DOHH2 (cell line): Measurements from ENCODE around the gene SLK.

Experiments
- H3F3A ChIP-seq: fragments of 200-600 bp; sonication (generic), shearing (Covaris generic); 2 replicates; pipeline ENCODE4 v1.6.0; 2016; ENCODE audit warnings: antibody characterized with exemption, mild to moderate bottlenecking; ENCODE audit not compliant: control insufficient read depth, insufficient read depth
- H3K27ac ChIP-seq: fragments of 200-600 bp; sonication (generic); 2 replicates; pipeline ENCODE4 v1.5.1; 2014; ENCODE audit warnings: low read depth, mild to moderate bottlenecking, low read length, moderate library complexity
- H3K27me3 ChIP-seq: fragments of 200-600 bp; sonication (generic); 2 replicates; pipeline ENCODE4 v1.6.1; 2014; ENCODE audit warnings: mild to moderate bottlenecking, low read length, mixed read lengths; ENCODE audit not compliant: control insufficient read depth
- H3K36me3 ChIP-seq: fragments of 200-600 bp; sonication (generic); 2 replicates; pipeline ENCODE4 v1.6.1; 2014; ENCODE audit warnings: mild to moderate bottlenecking, low read length, moderate library complexity, mixed read lengths; ENCODE audit not compliant: control insufficient read depth
- H3K4me1 ChIP-seq: fragments of 200-600 bp; sonication (generic); 2 replicates; pipeline ENCODE4 v1.6.1; 2014; ENCODE audit warnings: mild to moderate bottlenecking, low read length, mixed read lengths; ENCODE audit not compliant: control insufficient read depth
- H3K4me2 ChIP-seq: fragments of 200-600 bp; sonication (generic); 2 replicates; pipeline ENCODE4 v1.6.0; 2014; ENCODE audit warnings: mild to moderate bottlenecking, low read length, moderate library complexity
- H3K4me3 ChIP-seq: fragments of 200-600 bp; sonication (generic); 2 replicates; pipeline ENCODE4 v1.5.1; 2014; ENCODE audit warnings: mild to moderate bottlenecking, low read length, mixed read lengths
- H3K79me2 ChIP-seq: fragments of 200-600 bp; sonication (generic); 2 replicates; pipeline ENCODE4 v1.6.1; 2014; ENCODE audit warnings: mild to moderate bottlenecking, low read length, mixed read lengths; ENCODE audit not compliant: control insufficient read depth
- H3K9me2 ChIP-seq: fragments of 200-600 bp; sonication (generic); replicated peaks from 2 replicates; pipeline ENCODE4 v1.6.1; 2014; ENCODE audit warnings: mild to moderate bottlenecking, low read length, mixed read lengths; ENCODE audit not compliant: control insufficient read depth
- H3K9me3 ChIP-seq: fragments of 200-600 bp; sonication (generic); 2 replicates; pipeline ENCODE4 v1.6.1; 2014; ENCODE audit warnings: antibody characterized with exemption, low read length, mixed read lengths; ENCODE audit not compliant: control insufficient read depth, insufficient read depth
- H4K20me1 ChIP-seq: fragments of 200-600 bp; sonication (generic); 2 replicates; pipeline ENCODE4 v1.6.0; 2014; ENCODE audit warnings: low read depth, mild to moderate bottlenecking, antibody characterized with exemption, low read length, moderate library complexity; ENCODE audit not compliant: control insufficient read depth, insufficient read depth
- EZH2phosphoT487 ChIP-seq: fragments of 200-600 bp; sonication (generic); IDR thresholded peaks from 2 replicates; pipeline ENCODE4 v1.6.1; 2017; ENCODE audit warnings: borderline replicate concordance, mild to moderate bottlenecking, antibody characterized with exemption, low read length, moderate library complexity, mixed read lengths
- TF ChIP-seq, protein P1 (sequence below): fragments of 200-600 bp; sonication (generic); IDR thresholded peaks from one replicate; pipeline ENCODE4 v1.5.1; 2014; ENCODE audit warnings: antibody characterized with exemption, mild to moderate bottlenecking, low read depth, low read length; ENCODE audit not compliant: poor library complexity, severe bottlenecking

The SLK gene

GRCh38 chr10:103985726-103986125 lies 18.8 kb downstream of the SLK start:
- Histone ChIP-seq H3K4me1 (peaks cover 30% of the 10 kb centered on the region), H3K4me3 (no peak overlapping the region), H3K9me3 (no peaks in the 10 kb centered on the region), H3K79me2 (peaks cover 81% of the 10 kb centered on the region), H3K27me3 (no peaks in the 10 kb centered on the region), H3K36me3 (no peaks in the 10 kb centered on the region), H3K4me2 (no peak overlapping the region), H3K9me2 (no peaks in the 10 kb centered on the region), H4K20me1 (peaks cover 4% of the 10 kb centered on the region; the same call in 1 of the 2 replicates), H3K27ac (no peak overlapping the region), H3F3A (peaks cover 18% of the 10 kb centered on the region)
- TF ChIP-seq, protein P1, sequence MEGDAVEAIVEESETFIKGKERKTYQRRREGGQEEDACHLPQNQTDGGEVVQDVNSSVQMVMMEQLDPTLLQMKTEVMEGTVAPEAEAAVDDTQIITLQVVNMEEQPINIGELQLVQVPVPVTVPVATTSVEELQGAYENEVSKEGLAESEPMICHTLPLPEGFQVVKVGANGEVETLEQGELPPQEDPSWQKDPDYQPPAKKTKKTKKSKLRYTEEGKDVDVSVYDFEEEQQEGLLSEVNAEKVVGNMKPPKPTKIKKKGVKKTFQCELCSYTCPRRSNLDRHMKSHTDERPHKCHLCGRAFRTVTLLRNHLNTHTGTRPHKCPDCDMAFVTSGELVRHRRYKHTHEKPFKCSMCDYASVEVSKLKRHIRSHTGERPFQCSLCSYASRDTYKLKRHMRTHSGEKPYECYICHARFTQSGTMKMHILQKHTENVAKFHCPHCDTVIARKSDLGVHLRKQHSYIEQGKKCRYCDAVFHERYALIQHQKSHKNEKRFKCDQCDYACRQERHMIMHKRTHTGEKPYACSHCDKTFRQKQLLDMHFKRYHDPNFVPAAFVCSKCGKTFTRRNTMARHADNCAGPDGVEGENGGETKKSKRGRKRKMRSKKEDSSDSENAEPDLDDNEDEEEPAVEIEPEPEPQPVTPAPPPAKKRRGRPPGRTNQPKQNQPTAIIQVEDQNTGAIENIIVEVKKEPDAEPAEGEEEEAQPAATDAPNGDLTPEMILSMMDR: no peak
- no peak for TF ChIP-seq EZH2phosphoT487

- Histone ChIP-seq H3K4me2 (no peak overlapping the region), H3K27me3 (no peaks in the 10 kb centered on the region), H3K9me2 (no peaks in the 10 kb centered on the region), H3F3A (peaks cover 18% of the 10 kb centered on the region), H3K27ac (no peak overlapping the region), H3K9me3 (no peaks in the 10 kb centered on the region), H3K79me2 (peaks cover 75% of the 10 kb centered on the region), H3K36me3 (no peaks in the 10 kb centered on the region), H3K4me3 (no peak overlapping the region), H4K20me1 (peaks cover 4% of the 10 kb centered on the region; the same call in 1 of the 2 replicates), H3K4me1 (peaks cover 27% of the 10 kb centered on the region)
- TF ChIP-seq, protein P1: no peak
- TF ChIP-seq EZH2phosphoT487: no peak
Measured at GRCh38 chr10:103986360-103986759, 19.4 kb downstream of the SLK start.

DNA sequence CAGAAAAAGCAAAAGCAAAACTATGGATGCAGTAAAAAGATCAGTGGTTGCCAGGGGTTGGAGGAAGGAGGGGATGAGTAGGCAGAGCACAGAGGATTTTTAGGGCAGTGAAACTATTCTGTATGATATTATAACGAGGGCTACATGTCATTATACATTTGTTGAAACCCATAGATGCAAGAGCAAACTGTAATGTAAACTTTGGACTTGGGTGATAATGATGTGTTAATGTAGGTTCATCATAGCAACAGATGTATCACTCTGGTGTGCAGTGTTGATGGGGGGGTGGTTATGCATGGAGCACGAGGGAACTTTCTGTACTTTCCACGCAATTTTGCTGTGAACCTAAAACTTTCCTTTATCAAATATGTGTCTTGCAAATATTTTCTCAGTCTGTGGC lies 23.2 kb downstream of the SLK start:
- Histone ChIP-seq H3K27me3 (no peaks in the 10 kb centered on the region), H3K79me2 (peaks cover 37% of the 10 kb centered on the region), H3K27ac (no peak overlapping the region), H3K9me3 (no peaks in the 10 kb centered on the region), H3K4me3 (no peak overlapping the region), H3K9me2 (no peaks in the 10 kb centered on the region), H3K4me1 (no peaks in the 10 kb centered on the region), H3F3A (no peaks in the 10 kb centered on the region), H3K4me2 (no peak overlapping the region), H3K36me3 (no peaks in the 10 kb centered on the region), H4K20me1 (no peaks in the 10 kb centered on the region)
- TF ChIP-seq, protein P1: no peak
- no peak for TF ChIP-seq EZH2phosphoT487
